Lung (tissue), 12 donors: ENCODE results near the gene MAN2A1. TPM values are rescaled to one million over a fixed set of nuclear protein-coding genes. Genes with fewer than 3 reads are reported as not detected.

Source experiments
- ATAC-seq: fragments of 200-7000 bp; cut with Tn5 transposase; one replicate; pipeline ENCODE4 v1.9.1; 2020; ENCODE audit warnings: moderate number of reproducible peaks; ENCODE audit not compliant: insufficient read depth, low FRiP score
- DNase-seq, 3 donors: peaks; one replicate each; pipeline ENCODE4 v3.0.0-alpha.2; 2013 to 2017
- H3K27ac ChIP-seq, 2 donors: one replicate each; pipeline ENCODE4 v1.5.1; 2013; ENCODE audit warnings: mild to moderate bottlenecking in 2 of 2, moderate library complexity in 2 of 2, control low read depth in 1 of 2, inconsistent platforms in 1 of 2, low read depth in 1 of 2, low read length in 1 of 2
- H3K27me3 ChIP-seq, 3 donors: one replicate each; pipeline ENCODE4 v1.5.1; 2013; ENCODE audit warnings: low read length in 2 of 3; ENCODE audit not compliant: control insufficient read depth in 3 of 3, insufficient read depth in 3 of 3
- H3K36me3 ChIP-seq, 4 donors: one replicate each; pipeline ENCODE4 v1.5.1; 2013; ENCODE audit warnings: low read length in 4 of 4, mild to moderate bottlenecking in 1 of 4, moderate library complexity in 1 of 4; ENCODE audit not compliant: control insufficient read depth in 4 of 4, insufficient read depth in 4 of 4
- H3K4me1 ChIP-seq, 5 donors: one replicate each; pipeline ENCODE4 v1.5.1; 2013; ENCODE audit warnings: low read length in 5 of 5, mild to moderate bottlenecking in 2 of 5, moderate library complexity in 1 of 5; ENCODE audit not compliant: control insufficient read depth in 5 of 5, insufficient read depth in 5 of 5
- H3K4me3 ChIP-seq: one replicate; pipeline ENCODE4 v1.5.1; 2013; ENCODE audit warnings: mild to moderate bottlenecking, control low read depth, moderate library complexity
- H3K9ac ChIP-seq, 2 donors: one replicate each; pipeline ENCODE4 v1.5.1; 2013; ENCODE audit warnings: low read length in 2 of 2, control low read depth in 1 of 2; ENCODE audit not compliant: insufficient read depth in 1 of 2
- H3K9me3 ChIP-seq, 4 donors: one replicate each; pipeline ENCODE4 v1.5.1; 2013; ENCODE audit warnings: low read length in 3 of 4, mild to moderate bottlenecking in 1 of 4, moderate library complexity in 1 of 4; ENCODE audit not compliant: control insufficient read depth in 4 of 4, insufficient read depth in 3 of 4
- WGBS, 2 donors: extraction: QIAGEN DNeasy Blood & Tissue Kit; methylation state at CpG; one replicate each; pipeline ENCODE4 v1.1.7; 2013; 5-methylcytosine and 5-hydroxymethylcytosine counted together
- polyA plus RNA-seq, 2 donors: library from polyadenylated mRNA; stranded (reverse); fragments of 200-250 nt; gene quantifications; one replicate each; pipeline ENCODE4 v1.2.1, GENCODE V29; 2013
- total RNA-seq, 2 donors: library from RNA; depleted of rRNA in 1 of 2; stranded (reverse); fragments of >200 nt in 1 of 2; gene quantifications; one replicate each; pipeline ENCODE4 v1.2.1, GENCODE V29; 2014 to 2021
- TF ChIP-seq, protein P1 (sequence below): IDR thresholded peaks from 2 replicates; pipeline ENCODE4 v1.5.1; 2012; ENCODE audit warnings: mild to moderate bottlenecking; ENCODE audit errors: control extremely low read depth, extremely low read depth
- donor health status: control.
- donor health status: control.
- donor health status: Bipolar disorder and iron deficiency.
- donor health status: healthy.
- donor health status: DM: yes; HTN: yes; CAD: no.

The MAN2A1 gene
- total and polyA plus RNA-seq, 4 donors, result 7.8 to 65.1 (median 25.3) TPM

DNA sequence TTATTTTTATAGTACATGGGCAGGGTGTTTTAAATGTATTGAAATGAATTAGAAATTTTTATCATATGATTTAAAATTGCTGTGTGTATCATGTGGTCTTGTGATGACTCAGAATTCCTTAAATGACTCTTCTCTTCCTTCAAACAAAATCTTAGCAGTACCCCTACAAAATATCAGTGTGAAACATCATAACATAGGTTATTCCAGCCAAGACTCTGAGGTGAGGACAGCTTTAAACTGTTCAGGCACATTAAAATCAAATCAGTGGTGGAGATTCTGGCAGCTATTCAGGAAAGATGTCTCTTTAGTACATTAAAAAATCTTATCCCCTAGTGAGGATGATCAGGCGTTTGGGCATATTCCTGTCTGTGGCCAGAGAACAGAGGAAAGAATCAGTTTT lies 174.0 kb downstream of the MAN2A1 start:
- no peak overlapping the region for H3K27ac ChIP-seq

DNA sequence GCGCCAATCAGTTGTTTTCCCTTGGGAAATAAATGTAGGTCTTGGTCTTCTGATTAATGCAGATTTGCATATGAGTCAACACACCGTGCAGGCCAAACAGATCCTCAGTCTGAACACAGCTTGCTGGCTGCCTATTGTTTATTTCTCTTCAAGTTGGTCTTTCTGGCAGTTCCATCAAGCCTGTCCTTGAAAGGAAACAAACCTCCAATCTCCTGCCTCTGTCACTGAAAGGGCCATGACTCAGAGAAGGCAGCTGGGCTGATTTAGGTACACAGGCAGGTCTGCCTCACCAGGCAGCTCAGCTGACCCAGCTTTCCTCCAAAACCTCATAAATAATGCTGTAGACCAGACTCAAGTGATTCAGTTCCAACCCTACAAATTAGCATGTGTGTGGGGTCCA lies 175.9 kb downstream of the MAN2A1 start:
- WGBS, 2 donors, result 81 to 94% methylated on average over 2 of the region's 2 CpGs
- ATAC-seq (no peak), DNase-seq (no peak)
- no peak overlapping the region for H3K4me3 ChIP-seq
- H3K4me1 ChIP-seq, result peaks cover 0 to 4% (median 0%) of the 10 kb centered on the region in 5 donors
- TF ChIP-seq, protein P1, sequence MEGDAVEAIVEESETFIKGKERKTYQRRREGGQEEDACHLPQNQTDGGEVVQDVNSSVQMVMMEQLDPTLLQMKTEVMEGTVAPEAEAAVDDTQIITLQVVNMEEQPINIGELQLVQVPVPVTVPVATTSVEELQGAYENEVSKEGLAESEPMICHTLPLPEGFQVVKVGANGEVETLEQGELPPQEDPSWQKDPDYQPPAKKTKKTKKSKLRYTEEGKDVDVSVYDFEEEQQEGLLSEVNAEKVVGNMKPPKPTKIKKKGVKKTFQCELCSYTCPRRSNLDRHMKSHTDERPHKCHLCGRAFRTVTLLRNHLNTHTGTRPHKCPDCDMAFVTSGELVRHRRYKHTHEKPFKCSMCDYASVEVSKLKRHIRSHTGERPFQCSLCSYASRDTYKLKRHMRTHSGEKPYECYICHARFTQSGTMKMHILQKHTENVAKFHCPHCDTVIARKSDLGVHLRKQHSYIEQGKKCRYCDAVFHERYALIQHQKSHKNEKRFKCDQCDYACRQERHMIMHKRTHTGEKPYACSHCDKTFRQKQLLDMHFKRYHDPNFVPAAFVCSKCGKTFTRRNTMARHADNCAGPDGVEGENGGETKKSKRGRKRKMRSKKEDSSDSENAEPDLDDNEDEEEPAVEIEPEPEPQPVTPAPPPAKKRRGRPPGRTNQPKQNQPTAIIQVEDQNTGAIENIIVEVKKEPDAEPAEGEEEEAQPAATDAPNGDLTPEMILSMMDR, result no peak
- H3K27me3 ChIP-seq, result no peaks in the 10 kb centered on the region
- no peaks in the 10 kb centered on the region for H3K9me3 ChIP-seq
- no peak overlapping the region for H3K27ac ChIP-seq
- no peak overlapping the region for H3K9ac ChIP-seq
- peaks cover 4 to 13% (median 11%) of the 10 kb centered on the region in 4 donors for H3K36me3 ChIP-seq

More for the DNA sequence above, 174.0 kb downstream of the MAN2A1 start:
- Histone ChIP-seq H3K4me1 (peaks cover 0 to 4% (median 0%) of the 10 kb centered on the region in 5 donors), H3K27me3 (no peaks in the 10 kb centered on the region), H3K4me3 (no peak overlapping the region), H3K9ac (no peak overlapping the region), H3K36me3 (peaks cover 8 to 17% (median 12%) of the 10 kb centered on the region in 4 donors), H3K9me3 (no peaks in the 10 kb centered on the region)
- ATAC-seq (no peak), DNase-seq (peak in 2 of 3 donors; percentile 40 to 62)
- WGBS, 2 donors, result 72 to 97% methylated on average over 1 of the region's 1 CpG
- TF ChIP-seq, protein P1, result no peak

DNA sequence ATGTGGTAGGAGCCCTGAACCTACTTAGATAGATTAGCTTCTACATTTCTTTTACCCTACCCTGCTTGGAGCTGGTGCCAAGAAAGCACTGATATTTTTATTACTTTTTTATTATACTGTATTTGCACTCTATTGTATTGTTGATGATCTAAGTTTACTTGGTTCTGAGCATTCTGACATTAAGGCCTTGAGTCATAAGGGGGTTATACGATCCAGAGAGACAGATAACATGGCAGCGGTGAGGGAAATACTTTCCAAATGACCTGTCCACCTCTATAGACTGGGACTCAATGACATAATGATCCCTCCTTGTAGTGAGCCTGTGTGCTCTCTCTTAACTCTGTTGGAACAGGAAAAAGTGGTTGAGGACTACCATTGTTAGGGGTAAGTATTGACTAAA lies 176.3 kb downstream of the MAN2A1 start:
- Histone ChIP-seq H3K27ac (no peak overlapping the region), H3K9ac (no peak overlapping the region), H3K9me3 (no peaks in the 10 kb centered on the region), H3K27me3 (no peaks in the 10 kb centered on the region), H3K36me3 (peaks cover 4 to 13% (median 10%) of the 10 kb centered on the region in 4 donors), H3K4me3 (no peak overlapping the region), H3K4me1 (peaks cover 0 to 4% (median 0%) of the 10 kb centered on the region in 5 donors)
- DNase-seq, result no peak
- 93 to 96% methylated on average over 2 of the region's 2 CpGs for WGBS, 2 donors
- TF ChIP-seq, protein P1, result no peak
- ATAC-seq, result no peak

DNA sequence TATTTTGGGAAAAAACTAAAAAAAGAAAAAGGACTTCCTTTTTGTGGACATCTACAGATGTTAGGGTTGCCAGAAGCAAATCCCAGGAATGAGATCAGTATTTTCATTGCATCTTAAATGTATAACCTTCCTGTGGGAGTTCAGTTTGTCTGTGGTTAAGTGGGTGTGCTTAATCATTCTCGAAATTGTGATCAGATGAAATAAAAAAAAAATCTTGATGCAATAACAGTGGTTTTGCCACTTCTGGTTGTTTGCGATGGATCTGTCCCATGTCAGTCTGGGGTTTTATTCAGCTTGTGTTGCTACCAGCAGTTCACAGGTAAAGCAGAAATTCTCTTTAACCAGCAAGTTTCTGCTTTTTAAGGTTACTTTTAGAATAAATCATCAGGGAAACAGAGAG lies 179.0 kb downstream of the MAN2A1 start:
- no peak overlapping the region for H3K4me3 ChIP-seq
- peaks cover 0 to 2% (median 0%) of the 10 kb centered on the region in 5 donors for H3K4me1 ChIP-seq
- peaks cover 3 to 12% (median 8%) of the 10 kb centered on the region in 4 donors for H3K36me3 ChIP-seq
- no peaks in the 10 kb centered on the region for H3K27me3 ChIP-seq
- TF ChIP-seq, protein P1, result no peak
- H3K9me3 ChIP-seq, result no peaks in the 10 kb centered on the region
- 42 to 57% methylated on average over 2 of the region's 2 CpGs for WGBS, 2 donors
- H3K27ac ChIP-seq, result no peak overlapping the region
- ATAC-seq (no peak), DNase-seq (no peak)
- no peak overlapping the region for H3K9ac ChIP-seq
